IMR-90 (cell line): ENCODE data around the gene ZNHIT2. TPM values are rescaled to one million over a fixed set of nuclear protein-coding genes. Genes with fewer than 3 reads are reported as not detected.

Experiments used
- ATAC-seq: fragments of 200-7000 bp; cut with Tn5 transposase; 2 replicates; pipeline ENCODE4 v1.9.1; 2020; ENCODE audit warnings: low read depth, mild to moderate bottlenecking, moderate library complexity
- BruUV-seq: library from RNA; stranded (reverse); fragments of 400-500 nt; replicated peaks from 2 replicates; lab custom pipeline; 2021; lab: Mats Ljungman, UMichigan
- CTCF ChIA-PET: fragments of 300-600 bp; formaldehyde crosslinking; extraction: SDS; loops from one replicate; lab custom pipeline; 2021; ENCODE audit warnings: antibody characterized with exemption; lab: Yijun Ruan, JAX
- POLR2A ChIA-PET: fragments of 300-600 bp; sonication (Branson Sonifier 250); formaldehyde crosslinking; loops from one replicate; lab custom pipeline; 2022; ENCODE audit warnings: antibody characterized with exemption; ENCODE audit not compliant: unreplicated experiment; lab: Charles Lee
- DNase-seq: peaks from one replicate; pipeline ENCODE4 v3.0.0; 2013
- H2AFZ ChIP-seq: replicated peaks from 2 replicates; pipeline ENCODE3; 2013; ENCODE audit warnings: low read length, mild to moderate bottlenecking; ENCODE audit not compliant: poor library complexity
- H2AK5ac ChIP-seq: 2 replicates; pipeline ENCODE4 v1.6.1; 2013; ENCODE audit warnings: low read depth, low read length, inconsistent platforms
- H2AK9ac ChIP-seq: replicated peaks from 2 replicates; pipeline ENCODE3; 2013; ENCODE audit warnings: mild to moderate bottlenecking, low read depth, low read length, moderate library complexity; ENCODE audit not compliant: poor library complexity
- H2BK120ac ChIP-seq: 2 replicates; pipeline ENCODE4 v1.6.1; 2013; ENCODE audit warnings: low read depth, low read length, inconsistent platforms
- H2BK15ac ChIP-seq: 3 replicates; pipeline ENCODE4 v1.6.1; 2013; ENCODE audit warnings: low read depth, low read length, inconsistent platforms
- H2BK20ac ChIP-seq: 2 replicates; pipeline ENCODE4 v1.6.1; 2013; ENCODE audit warnings: low read depth, mild to moderate bottlenecking, inconsistent platforms, low read length, moderate library complexity
- H2BK5ac ChIP-seq: 2 replicates; pipeline ENCODE4 v1.6.1; 2013; ENCODE audit warnings: mild to moderate bottlenecking, low read depth, low read length, inconsistent platforms; ENCODE audit not compliant: poor library complexity, severe bottlenecking
- H3K14ac ChIP-seq: replicated peaks from 2 replicates; pipeline ENCODE4 v1.6.1; 2013; ENCODE audit warnings: low read depth, low read length, inconsistent platforms
- H3K18ac ChIP-seq: 2 replicates; pipeline ENCODE4 v1.6.1; 2013; ENCODE audit warnings: low read depth, low read length, control low read depth
- H3K23ac ChIP-seq: 2 replicates; pipeline ENCODE4 v1.6.1; 2013; ENCODE audit warnings: low read depth, low read length, inconsistent platforms
- H3K27ac ChIP-seq: 2 replicates; pipeline ENCODE4 v1.5.1; 2013; ENCODE audit warnings: mild to moderate bottlenecking, control low read depth, low read length; ENCODE audit not compliant: insufficient read depth
- H3K27me3 ChIP-seq: 2 replicates; pipeline ENCODE4 v1.6.1; 2013; ENCODE audit warnings: low read length; ENCODE audit not compliant: control insufficient read depth, insufficient read depth
- H3K36me3 ChIP-seq: 2 replicates; pipeline ENCODE4 v1.6.1; 2013; ENCODE audit warnings: low read length, mixed read lengths; ENCODE audit not compliant: control insufficient read depth, insufficient read depth
- H3K4ac ChIP-seq: 2 replicates; pipeline ENCODE4 v1.6.1; 2013; ENCODE audit warnings: low read depth, low read length, inconsistent platforms
- H3K4me1 ChIP-seq: 2 replicates; pipeline ENCODE4 v1.6.1; 2013; ENCODE audit warnings: low read length, mixed read lengths; ENCODE audit not compliant: control insufficient read depth, insufficient read depth
- H3K4me2 ChIP-seq: 2 replicates; pipeline ENCODE4 v1.6.1; 2013; ENCODE audit warnings: low read depth, mild to moderate bottlenecking, control low read depth, low read length, moderate library complexity
- H3K4me3 ChIP-seq: 2 replicates; pipeline ENCODE4 v1.5.1; 2013; ENCODE audit warnings: low read depth, mild to moderate bottlenecking, control low read depth, low read length, moderate library complexity; ENCODE audit not compliant: insufficient read depth
- H3K56ac ChIP-seq: 2 replicates; pipeline ENCODE4 v1.6.1; 2013; ENCODE audit warnings: low read length, inconsistent platforms; ENCODE audit not compliant: insufficient read depth; ENCODE audit errors: extremely low read depth
- H3K79me1 ChIP-seq, 2 experiments: 2 replicates each; pipeline ENCODE4 v1.6.1; 2013; ENCODE audit warnings: low read length in 2 of 2, inconsistent platforms in 1 of 2, low read depth in 1 of 2
- H3K9ac ChIP-seq: 2 replicates; pipeline ENCODE4 v1.6.1; 2013; ENCODE audit warnings: low read depth, low read length, control low read depth
- H3K9me1 ChIP-seq: 2 replicates; pipeline ENCODE4 v1.6.1; 2013; ENCODE audit warnings: low read length, inconsistent platforms; ENCODE audit not compliant: insufficient read depth
- H3K9me3 ChIP-seq: 2 replicates; pipeline ENCODE4 v1.6.1; 2013; ENCODE audit warnings: low read length; ENCODE audit not compliant: control insufficient read depth, insufficient read depth
- H4K20me1 ChIP-seq: 2 replicates; pipeline ENCODE4 v1.6.1; 2013; ENCODE audit warnings: low read length, inconsistent platforms; ENCODE audit not compliant: insufficient read depth
- H4K5ac ChIP-seq: 2 replicates; pipeline ENCODE4 v1.6.1; 2013; ENCODE audit warnings: mild to moderate bottlenecking, low read depth, low read length, control low read depth
- H4K8ac ChIP-seq, 2 experiments: 2 replicates each; pipeline ENCODE4 v1.6.1; 2013; ENCODE audit warnings: low read depth in 2 of 2, low read length in 2 of 2, control low read depth in 1 of 2, inconsistent platforms in 1 of 2
- H4K91ac ChIP-seq: 2 replicates; pipeline ENCODE4 v1.6.1; 2013; ENCODE audit warnings: low read depth, low read length, inconsistent platforms; ENCODE audit not compliant: insufficient read depth
- BHLHE40 ChIP-seq: fragments of 150-350 bp; IDR thresholded peaks from 2 replicates; pipeline ENCODE4 v1.6.1; 2016; ENCODE audit warnings: mild to moderate bottlenecking, low read depth, low read length
- CHD1 ChIP-seq: IDR thresholded peaks from 2 replicates; pipeline ENCODE4 v1.6.1; 2012; ENCODE audit warnings: low read depth, low read length, improper control_type of control experiment
- FOS ChIP-seq: fragments of 150-350 bp; IDR thresholded peaks from 2 replicates; pipeline ENCODE4 v1.6.1; 2016; ENCODE audit warnings: low read depth, low read length
- MAFK ChIP-seq: IDR thresholded peaks from 2 replicates; pipeline ENCODE4 v1.6.1; 2012; ENCODE audit warnings: low read depth, low read length, improper control_type of control experiment
- MAZ ChIP-seq: IDR thresholded peaks from 2 replicates; pipeline ENCODE4 v1.6.1; 2012; ENCODE audit warnings: low read depth, mild to moderate bottlenecking, low read length, improper control_type of control experiment, moderate library complexity, borderline replicate concordance
- MXI1 ChIP-seq: IDR thresholded peaks from 2 replicates; pipeline ENCODE4 v1.6.1; 2012; ENCODE audit warnings: low read depth, mild to moderate bottlenecking, low read length, moderate library complexity, borderline replicate concordance
- NFE2L2 ChIP-seq: fragments of 150-350 bp; IDR thresholded peaks from 2 replicates; pipeline ENCODE4 v1.6.1; 2016; ENCODE audit warnings: low read depth, mild to moderate bottlenecking, low read length
- RAD21 ChIP-seq: IDR thresholded peaks from 2 replicates; pipeline ENCODE4 v1.6.1; 2012; ENCODE audit warnings: low read length, improper control_type of control experiment
- RFX5 ChIP-seq: IDR thresholded peaks from 2 replicates; pipeline ENCODE4 v1.8.0; 2012; ENCODE audit warnings: low read depth, mild to moderate bottlenecking, low read length, moderate library complexity
- WGBS, 2 experiments: methylation state at CpG; one replicate each; pipeline versions ENCODE4 v1.1.5 to v1.1.7; 2013; ENCODE audit warnings: missing lambda C conversion rate in 2 of 2; ENCODE audit not compliant: insufficient read length in 1 of 2; ENCODE audit errors: extremely low coverage in 2 of 2; 5-methylcytosine and 5-hydroxymethylcytosine counted together
- dilution Hi-C: fragments of 300-500 bp; cut with HindIII; formaldehyde crosslinking; loops from one replicate; pipeline ENCODE4 v1.14.3; 2018; ENCODE audit warnings: low sequenced_read_pairs; ENCODE audit not compliant: unreplicated experiment
- in situ Hi-C: fragments of 300-500 bp; cut with MboI; formaldehyde crosslinking; loops from 3 replicates; pipeline ENCODE4 v1.14.3; 2019; ENCODE audit warnings: low sequenced_read_pairs, inconsistent platforms, mixed read lengths
- intact Hi-C: fragments of 100-400 bp; cut with micrococcal nuclease; formaldehyde crosslinking; loops from 2 replicates; pipeline ENCODE4 v1.10.0; 2022
- polyA plus RNA-seq, 3 experiments: library from polyadenylated mRNA; depleted of rRNA; stranded (reverse); fragments of >200 nt; gene quantifications; 2 replicates each; pipeline ENCODE4 v1.2.3, GENCODE V29; 2012; ENCODE audit warnings: low replicate concordance in 1 of 3
- total RNA-seq: library from RNA; depleted of rRNA; stranded (reverse); fragments of >200 nt; gene quantifications from 2 replicates; pipeline ENCODE4 v1.2.3, GENCODE V29; 2012
- TF ChIP-seq, protein P1 (sequence below): fragments of 150-350 bp; IDR thresholded peaks from 2 replicates; pipeline ENCODE4 v1.6.1; 2017; ENCODE audit warnings: mild to moderate bottlenecking, antibody characterized with exemption, low read length, low read depth
- TF ChIP-seq, protein P2 (sequence below): fragments of 150-350 bp; IDR thresholded peaks from 2 replicates; pipeline ENCODE4 v1.6.1; 2016; ENCODE audit warnings: low read depth, mild to moderate bottlenecking, low read length, moderate library complexity, borderline replicate concordance

ZNHIT2 gene
- total and polyA plus RNA-seq, 2 of the 4 experiments (the other 2 are of a cell fraction) = 3.9 to 5.9 TPM

DNA sequence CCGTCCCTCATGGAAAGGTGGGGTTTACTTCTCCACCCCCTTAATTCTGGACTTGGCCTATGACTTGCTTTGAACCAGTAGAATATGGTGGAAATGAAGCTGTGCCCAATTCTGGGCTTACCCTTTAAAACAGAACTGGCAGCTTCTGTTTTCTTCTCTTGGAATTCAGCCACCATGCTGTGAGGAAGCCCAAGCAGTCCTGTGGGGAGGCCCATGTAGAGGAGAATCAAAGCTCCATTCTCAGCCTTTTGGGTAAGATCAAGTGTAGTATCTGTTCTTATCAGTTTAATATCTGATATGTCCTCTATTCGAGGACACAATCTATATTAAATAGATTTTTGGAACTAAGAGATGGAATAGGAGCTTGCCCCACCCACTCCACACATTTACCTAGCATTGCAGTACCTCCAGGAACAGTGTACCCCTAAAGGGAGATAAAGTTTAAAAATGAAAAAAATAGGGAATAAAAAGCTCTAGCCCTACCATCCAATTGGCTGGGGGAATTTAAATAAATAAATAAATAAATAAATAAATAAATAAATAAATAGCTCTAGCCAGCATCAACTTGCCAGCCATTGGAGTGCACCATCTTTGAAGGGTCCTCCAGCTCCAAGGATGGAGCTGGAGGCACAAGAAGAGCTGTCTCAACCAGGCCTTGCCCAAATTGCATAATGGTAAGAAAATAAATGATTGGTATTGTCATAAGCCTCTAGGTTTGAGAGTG, 30.0 kb upstream of the ZNHIT2 start:
- Histone ChIP-seq H2BK5ac (no peak overlapping the region), H3K27me3 (peaks cover 13% of the 10 kb centered on the region), H3K27ac (no peak overlapping the region), H3K4me3 (no peak overlapping the region), H3K36me3 (no peaks in the 10 kb centered on the region), H3K18ac (no peak overlapping the region), H3K4me2 (no peak overlapping the region), H2AK9ac (no peak overlapping the region), H3K9me3 (peaks cover 3% of the 10 kb centered on the region; the same call in 1 of the 2 replicates), H4K8ac (no peak overlapping the region), H3K4me1 (peaks cover 2% of the 10 kb centered on the region), H2AFZ (no peak overlapping the region), H2BK15ac (no peak overlapping the region), H3K9me1 (no peaks in the 10 kb centered on the region), H3K14ac (no peak overlapping the region), H4K20me1 (no peaks in the 10 kb centered on the region), H3K79me1 (no peaks in the 10 kb centered on the region), H3K9ac (no peak overlapping the region), H2BK20ac (no peak overlapping the region), H3K23ac (no peak overlapping the region), H4K91ac (no peak overlapping the region), H3K4ac (no peak overlapping the region), H2AK5ac (no peak overlapping the region), H3K56ac (no peak overlapping the region), H4K5ac (no peak overlapping the region), H2BK120ac (no peak overlapping the region)
- BruUV-seq = no TSS peak
- DNase-seq = no peak
- ChIA-PET POLR2A (interaction anchor here (0.6 kb wide), 1 partner anchor 180 kb away, joined by 5 read pairs; no protein-coding TSS in a partner anchor), CTCF (no interaction called here)
- in situ Hi-C loops = no loop called here
- WGBS, 2 experiments = no CpG with 5 or more reads among the region's 2 CpGs
- TF ChIP-seq NFE2L2 (no peak), MAZ (no peak), CHD1 (no peak), BHLHE40 (no peak), MXI1 (no peak), FOS (no peak), MAFK (no peak), RAD21 (no peak), RFX5 (no peak)
- TF ChIP-seq, protein P1, sequence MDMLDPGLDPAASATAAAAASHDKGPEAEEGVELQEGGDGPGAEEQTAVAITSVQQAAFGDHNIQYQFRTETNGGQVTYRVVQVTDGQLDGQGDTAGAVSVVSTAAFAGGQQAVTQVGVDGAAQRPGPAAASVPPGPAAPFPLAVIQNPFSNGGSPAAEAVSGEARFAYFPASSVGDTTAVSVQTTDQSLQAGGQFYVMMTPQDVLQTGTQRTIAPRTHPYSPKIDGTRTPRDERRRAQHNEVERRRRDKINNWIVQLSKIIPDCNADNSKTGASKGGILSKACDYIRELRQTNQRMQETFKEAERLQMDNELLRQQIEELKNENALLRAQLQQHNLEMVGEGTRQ = no peak
- TF ChIP-seq, protein P2, sequence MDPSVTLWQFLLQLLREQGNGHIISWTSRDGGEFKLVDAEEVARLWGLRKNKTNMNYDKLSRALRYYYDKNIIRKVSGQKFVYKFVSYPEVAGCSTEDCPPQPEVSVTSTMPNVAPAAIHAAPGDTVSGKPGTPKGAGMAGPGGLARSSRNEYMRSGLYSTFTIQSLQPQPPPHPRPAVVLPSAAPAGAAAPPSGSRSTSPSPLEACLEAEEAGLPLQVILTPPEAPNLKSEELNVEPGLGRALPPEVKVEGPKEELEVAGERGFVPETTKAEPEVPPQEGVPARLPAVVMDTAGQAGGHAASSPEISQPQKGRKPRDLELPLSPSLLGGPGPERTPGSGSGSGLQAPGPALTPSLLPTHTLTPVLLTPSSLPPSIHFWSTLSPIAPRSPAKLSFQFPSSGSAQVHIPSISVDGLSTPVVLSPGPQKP = no peak
- dilution Hi-C loops = no loop called here
- no peak for ATAC-seq
- intact Hi-C loops = no loop called here
